GM18870 (cell line): Measurements from ENCODE around the gene ESRRB.

Experiments used
- ATAC-seq: cut with Tn5 transposase; IDR thresholded peaks from one replicate; pipeline ENCODE4 v1.9.1; 2021; ENCODE audit warnings: moderate library complexity; ENCODE audit not compliant: unreplicated experiment

Gene ESRRB

DNA sequence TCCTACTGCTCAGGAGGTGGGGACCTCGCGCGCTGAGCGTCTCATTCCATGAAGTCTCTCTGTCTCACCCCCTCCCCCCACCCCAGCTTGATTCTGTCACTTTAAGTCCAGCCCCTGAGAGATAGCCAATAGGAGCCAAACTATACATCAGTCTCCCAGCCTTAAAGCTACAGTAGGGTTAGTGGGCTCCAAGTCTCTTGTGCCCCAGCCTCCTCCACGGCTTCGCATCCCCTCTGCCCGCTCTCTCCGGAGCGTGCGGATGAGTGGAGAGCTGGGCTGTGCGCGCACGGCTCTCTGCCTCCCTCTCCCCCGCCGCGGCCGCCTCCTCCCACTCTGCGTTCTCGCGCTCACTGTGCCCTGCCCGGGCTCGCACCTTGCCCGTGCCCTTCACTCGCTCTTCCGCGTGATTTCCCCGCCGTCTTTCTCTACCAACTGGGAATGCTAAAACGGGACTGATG, at the start of gene ESRRB:
TSS of gene ESRRB (plus strand) at position 191 of the 458 bp plus-strand sequence. CDS start at position 456, 265 bp downstream.
- no peak for ATAC-seq

DNA sequence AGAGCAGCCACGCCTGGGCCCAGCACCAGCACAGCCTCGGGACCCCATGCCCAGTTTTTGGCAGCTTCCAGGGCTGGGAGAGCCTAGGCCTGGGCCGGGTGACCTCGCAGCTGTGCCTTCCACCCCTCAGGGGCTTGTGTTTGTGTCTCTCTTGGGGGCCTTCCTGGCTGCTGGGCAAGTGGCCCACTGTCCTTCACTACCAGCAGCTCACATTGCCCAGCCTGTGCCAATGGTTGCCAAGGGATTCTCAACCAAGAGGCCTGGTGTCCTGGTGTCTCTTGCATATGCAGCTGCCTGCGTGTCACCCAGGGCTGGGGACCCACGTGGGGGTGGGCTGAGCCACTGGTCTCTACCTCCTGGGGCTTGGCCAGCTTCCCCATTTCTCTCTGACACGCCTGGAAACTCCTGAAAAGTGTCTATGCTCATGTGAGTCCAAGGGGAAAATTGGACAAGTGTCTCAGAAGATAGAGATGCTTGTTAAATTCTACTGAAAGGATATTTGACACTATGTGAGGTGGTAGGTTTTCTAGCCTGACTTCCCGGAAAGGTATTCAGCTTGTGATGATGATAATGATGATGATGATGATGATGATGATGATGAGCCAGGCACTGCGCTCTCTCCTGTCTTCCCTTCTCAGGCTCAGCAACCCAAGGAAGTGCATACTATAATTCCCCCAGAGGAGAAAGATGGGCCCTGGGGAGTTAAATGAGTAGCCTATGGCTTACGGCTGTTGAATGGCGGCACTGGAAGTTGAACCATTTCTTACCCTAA, 48.8 kb upstream of the ESRRB start:
- no peak for ATAC-seq

DNA sequence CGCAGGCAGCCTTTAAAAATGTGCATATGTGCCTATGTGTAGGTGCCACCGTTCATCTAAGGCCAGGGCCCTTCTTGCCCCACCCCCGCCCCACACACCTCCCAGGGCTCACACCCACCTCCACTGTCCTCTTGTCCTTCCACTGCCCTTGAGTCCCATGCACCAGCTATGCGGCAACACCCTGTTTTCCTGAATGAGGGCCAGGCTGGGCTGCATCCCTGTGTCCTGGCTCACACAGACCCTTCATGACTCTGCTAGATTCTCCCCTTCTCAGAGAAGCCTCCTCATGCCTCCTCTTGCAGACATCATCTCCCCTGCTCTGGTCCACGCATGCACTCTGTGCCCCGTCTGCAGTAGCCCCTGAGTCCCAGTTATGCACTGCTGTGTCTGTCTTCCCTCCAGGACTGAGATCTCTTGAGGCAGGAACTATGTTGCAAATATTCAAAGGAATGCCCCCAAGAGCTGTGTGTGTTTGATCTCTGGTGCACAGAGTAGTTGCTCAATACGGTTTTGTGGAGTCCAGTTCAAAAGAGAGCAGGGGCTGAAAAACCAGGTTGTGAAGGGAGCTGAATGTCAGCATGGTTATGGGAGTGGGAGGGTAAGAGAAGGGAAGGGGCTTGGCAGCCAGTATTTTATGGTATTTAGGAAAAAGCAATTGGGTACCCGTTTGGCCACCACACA, 47.3 kb upstream of the ESRRB start:
- ATAC-seq: no peak

DNA sequence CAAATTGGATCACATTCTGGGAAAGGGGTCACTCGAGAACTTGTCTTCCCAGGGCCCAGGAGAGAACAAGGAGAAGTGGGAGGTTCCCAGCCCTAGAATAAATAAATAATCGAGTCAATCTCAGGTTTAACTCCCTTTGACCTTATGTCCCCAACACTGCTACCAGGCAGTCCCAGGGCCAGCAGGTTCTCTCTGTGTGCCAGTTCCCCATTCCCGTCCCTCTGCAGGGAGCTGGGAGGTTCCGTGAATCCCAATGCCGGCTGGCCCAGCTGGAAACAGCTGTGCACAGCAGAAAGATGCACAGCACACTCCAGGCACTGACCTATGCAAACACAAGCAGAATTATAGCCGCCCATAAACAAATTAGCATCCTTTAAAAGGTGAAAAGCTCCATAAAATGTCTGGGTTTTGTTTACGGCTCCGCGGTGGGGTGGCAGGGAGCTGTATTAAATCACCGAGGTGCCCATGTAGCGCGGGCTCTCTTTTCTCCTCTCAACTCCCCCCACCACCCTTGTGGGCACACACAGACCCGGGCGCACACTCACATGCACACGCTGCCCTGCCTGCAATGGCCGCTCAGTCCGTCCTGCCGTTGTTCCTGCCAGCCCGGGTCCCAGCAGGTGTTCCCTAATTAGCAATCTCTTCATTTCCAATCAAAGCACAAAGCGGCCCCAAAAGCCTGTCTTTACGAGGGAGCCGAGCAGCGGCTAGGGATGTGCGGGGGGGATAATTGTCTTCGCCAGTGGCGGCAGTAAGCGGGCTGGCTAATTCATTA, 46.6 kb upstream of the ESRRB start:
- ATAC-seq: no peak

DNA sequence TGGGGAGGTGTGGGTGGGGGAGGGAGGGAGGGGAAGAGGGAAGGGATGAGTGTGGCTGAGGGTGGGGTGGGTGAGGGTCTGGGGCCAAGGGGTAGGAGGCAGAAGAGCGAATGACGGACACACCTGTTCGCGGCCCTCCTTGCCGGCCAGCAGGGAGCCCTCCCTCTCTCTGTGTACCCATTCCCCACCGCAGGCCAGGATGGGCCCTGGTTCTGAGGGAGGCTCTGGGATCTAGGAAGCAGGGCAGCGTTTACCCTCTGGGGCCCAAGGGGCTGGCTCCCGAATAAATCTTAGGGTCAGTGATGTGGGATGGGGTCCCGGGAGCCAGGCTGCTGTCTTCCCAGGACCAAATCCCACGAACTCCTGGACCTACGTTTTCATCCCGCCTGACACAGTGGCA, 46.0 kb upstream of the ESRRB start:
- ATAC-seq: no peak

DNA sequence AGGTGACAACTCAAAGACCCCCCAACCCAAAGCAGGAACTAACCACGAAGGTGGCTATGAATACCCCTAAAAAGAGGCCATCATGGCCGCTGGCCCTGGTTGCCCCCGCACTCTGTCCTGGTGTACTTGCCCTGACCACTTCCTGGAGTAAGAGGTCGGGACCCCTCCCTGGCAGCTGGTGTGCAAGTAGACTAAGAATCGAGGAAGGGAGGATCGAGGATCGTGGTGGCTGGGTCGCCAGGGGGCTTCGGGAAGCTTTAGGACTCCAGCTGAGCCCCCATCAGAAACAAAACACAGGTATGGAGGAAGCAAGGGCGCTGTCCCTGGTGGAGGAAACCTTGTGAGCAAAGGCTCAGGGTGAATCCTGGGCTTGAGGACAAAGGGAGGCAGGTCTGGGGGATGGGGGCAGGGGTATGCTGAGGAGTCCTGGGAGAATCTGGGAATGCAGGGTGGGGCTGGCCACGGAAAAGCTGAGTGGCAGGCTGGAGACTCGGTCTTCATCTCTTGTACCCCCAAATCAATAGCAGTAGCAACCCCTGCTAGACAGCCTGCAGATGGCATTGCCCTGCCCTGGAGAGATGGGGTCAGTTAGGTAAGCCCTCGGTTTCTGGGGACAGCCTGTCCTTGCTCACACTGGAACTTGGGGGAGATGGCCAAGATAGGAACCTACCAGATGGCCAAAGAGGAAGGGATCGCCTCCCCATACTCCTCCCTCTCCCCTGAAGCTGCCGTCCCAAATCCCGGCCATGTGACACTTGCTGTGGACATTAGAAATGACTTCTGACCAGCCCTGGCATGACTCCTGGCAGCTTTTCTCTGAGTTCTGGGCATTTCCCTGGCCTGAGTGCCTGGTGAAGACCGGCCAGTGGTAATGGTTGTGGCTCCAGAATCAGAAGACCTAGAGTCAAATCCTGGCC, 45.3 kb upstream of the ESRRB start:
- no peak for ATAC-seq

- ATAC-seq: no peak
Measured at GRCh38 chr14:76331328-76332011, 44.5 kb upstream of the ESRRB start.

GRCh38 chr14:76333664-76334063, 42.3 kb upstream of the ESRRB start:
- ATAC-seq: no peak

GRCh38 chr14:76334316-76334715, 41.6 kb upstream of the ESRRB start:
- ATAC-seq: no peak

DNA sequence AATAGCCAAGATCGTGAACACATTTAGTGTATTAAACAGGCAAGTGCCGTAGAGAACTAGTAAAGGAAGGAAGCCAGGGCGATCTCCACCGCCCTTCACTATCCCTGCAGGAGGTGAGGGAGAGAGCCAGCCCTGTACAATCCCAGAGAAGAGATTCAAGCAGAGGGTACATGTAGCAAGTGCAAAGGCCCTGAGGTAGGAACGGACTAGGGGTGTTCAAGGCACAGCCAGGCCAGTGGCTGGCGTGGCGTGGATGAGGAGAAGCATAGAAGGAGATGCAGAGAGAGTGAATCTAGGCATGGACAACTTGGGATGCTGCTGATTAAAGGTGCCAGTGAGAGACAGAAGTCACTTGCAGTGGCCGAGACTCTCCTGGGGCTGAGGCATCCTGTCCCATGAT, 39.1 kb upstream of the ESRRB start:
- ATAC-seq: no peak

DNA sequence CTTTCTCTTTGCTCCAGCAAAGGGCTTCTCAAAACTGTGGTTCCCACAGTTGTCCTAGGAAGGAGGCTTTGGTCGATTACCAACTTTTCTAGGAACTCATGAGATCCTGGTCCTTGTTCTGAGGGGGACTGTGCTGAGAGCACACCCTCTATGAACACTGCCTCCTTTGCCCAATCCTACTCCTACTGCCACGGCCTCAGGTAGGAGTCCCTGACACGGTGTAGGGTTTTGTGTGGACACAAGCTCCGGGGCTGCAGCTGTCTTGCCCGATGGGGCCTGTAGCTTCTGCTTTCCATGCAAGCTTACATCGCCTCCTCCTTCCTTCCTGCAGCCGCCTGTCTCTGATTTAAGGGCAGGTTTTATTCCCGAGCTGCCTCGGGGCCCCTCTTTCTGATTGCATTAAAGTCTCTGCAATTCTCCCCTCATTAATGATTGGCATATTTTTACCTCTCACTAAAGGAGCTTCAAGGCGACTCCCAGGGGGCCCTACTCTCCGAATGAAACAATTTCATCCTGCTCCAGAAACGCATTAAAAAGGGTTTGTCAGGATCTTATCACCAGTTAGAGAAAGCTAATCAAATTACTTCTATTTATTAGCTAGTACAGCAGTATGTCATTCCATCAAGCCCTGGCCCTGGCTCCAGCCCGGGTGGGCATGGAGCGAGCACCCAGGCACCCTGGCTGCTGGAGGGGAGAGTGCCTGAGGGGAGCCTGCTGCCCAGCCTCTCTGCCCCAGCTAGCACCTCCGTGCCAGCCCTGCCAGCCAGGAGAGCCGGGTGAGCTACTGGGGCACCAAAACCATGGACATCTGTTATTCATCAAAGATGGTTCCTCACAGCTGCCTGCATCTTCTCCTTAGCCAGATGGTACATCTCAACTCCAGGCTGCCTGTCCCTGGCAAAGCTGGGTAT, 38.0 kb upstream of the ESRRB start:
- ATAC-seq: no peak

DNA sequence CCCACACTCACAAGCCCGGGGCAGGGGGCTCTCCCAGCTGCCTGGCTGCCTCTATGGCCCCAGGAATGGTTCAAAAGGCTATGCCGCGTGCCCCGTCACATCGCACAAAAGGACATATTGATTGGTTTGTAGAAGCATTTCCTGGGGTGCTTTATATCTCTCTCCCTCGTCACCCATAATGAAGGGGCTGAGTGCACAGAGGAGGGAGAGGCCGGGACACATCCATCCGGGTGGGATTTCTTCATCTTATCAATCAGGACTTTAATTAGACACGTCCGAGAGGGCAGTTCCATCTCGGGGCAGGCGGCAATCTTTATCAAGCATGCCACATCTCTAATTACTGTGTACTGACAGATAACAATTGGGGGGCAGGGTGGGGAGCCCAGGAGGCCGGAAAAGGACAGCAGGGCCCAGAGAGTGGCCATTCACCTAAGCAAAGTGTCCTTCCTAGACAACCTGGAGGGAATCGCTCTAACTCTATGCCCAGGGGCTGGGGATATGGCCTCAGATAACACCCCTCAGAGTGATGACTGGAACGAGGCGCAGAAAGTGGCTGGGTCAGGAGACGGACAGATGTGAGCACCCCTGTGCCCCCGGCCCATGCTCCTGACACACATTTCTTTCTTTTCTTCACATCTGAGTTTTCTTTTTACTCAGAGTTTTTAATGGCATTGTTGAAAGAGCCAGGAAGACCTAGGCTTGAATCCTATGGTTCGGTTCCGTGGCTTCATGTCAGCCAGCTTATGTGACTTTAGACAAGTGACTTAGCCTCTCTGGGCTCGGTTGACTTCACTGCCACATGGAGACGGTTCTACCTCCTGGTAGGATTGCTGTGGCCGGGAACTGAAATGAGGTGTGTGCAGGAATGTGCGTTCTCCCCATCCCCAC, 36.0 kb upstream of the ESRRB start:
- no peak for ATAC-seq

DNA sequence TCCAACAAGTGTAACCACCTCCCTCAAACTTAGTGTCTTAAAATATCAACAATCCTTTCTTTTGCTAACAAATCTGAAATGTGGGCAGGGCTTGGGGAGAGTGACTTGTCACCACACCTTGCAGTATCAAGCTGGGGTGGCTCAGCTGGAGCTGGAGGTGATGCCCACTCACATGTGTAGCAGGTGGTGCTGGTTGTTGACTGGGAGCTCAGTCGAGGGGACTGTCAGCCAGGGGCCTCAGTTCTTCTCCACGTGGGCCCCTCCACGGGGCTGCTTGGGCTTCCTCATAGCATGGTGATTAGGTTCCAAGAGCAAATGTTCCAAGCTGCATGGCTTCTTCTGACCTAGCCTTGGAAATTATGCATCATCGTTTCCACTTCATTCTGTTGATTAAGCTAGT, 32.6 kb upstream of the ESRRB start:
- ATAC-seq: no peak

GRCh38 chr14:76346391-76347160, 29.4 kb upstream of the ESRRB start:
- no peak for ATAC-seq

- ATAC-seq: no peak
Measured at GRCh38 chr14:76348898-76349297, 27.0 kb upstream of the ESRRB start.

GRCh38 chr14:76349993-76350392, 25.9 kb upstream of the ESRRB start:
- no peak for ATAC-seq

DNA sequence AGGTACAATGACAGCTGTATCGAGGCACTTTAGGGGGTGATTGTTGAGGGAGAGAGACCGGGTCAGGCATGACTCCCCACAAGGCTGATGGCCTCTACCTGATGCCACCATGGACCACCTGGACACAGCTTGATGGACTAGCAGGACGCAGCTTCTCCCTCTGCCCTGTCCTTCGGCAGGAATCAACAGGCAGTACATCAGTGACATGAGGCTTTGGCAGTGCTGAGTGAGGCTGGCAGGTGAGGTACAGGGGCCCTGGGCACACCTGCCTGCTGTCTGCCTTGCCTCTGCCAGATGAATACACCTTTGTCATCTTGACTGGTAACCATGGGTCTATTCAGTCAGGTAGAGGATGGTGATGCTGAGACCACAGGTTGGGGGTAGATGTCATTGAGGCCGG, 25.3 kb upstream of the ESRRB start:
- no peak for ATAC-seq
